ENCODE measurements around the gene EFHC1.

DNA sequence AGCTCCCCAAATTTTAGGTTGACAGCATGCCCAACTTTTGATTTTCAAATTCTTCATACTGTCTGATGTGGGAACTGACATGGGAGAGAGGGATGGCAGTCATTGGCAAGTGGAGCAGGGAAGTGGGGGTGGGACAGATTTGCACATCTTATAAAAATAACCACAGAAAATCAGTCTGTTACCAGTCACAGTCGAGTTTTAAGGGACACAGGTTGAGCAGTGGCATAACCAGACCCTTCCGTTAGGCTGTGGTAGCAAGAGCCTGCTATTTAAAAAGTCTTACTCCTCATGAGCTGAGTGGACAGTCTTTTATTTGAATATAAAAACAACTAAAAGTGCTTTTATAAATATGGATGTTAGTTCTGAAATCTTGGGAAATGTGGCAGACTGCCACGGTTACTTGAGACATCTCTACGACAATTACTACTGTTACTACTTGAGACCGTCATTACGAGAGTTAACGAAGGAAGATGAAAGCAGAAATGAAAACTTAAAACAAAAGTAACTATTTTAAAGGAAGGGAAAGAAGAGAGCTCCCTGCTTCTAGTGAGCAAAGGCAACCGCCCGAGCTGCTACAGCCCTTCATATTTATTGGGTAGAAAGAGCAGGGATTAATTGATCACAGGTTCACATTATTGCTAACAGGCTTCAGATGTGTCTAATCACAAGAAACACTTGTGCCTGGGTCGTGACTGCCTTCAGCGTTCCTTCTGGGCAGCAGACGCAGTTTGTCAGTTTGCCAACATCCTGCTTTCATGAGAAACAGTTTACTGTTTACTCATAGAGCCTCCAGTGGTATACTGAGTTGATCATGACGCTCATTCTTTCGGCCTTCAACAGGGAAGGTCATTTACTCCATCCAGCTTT, 71.3 kb downstream of the EFHC1 start:
- TF ChIP-seq, protein P1, sequence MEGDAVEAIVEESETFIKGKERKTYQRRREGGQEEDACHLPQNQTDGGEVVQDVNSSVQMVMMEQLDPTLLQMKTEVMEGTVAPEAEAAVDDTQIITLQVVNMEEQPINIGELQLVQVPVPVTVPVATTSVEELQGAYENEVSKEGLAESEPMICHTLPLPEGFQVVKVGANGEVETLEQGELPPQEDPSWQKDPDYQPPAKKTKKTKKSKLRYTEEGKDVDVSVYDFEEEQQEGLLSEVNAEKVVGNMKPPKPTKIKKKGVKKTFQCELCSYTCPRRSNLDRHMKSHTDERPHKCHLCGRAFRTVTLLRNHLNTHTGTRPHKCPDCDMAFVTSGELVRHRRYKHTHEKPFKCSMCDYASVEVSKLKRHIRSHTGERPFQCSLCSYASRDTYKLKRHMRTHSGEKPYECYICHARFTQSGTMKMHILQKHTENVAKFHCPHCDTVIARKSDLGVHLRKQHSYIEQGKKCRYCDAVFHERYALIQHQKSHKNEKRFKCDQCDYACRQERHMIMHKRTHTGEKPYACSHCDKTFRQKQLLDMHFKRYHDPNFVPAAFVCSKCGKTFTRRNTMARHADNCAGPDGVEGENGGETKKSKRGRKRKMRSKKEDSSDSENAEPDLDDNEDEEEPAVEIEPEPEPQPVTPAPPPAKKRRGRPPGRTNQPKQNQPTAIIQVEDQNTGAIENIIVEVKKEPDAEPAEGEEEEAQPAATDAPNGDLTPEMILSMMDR (IDR thresholded peaks at IDR 0.05; ENCODE audit: low read length), result no peak
- TF ChIP-seq EZH2 (optimal IDR thresholded peaks at IDR 0.05; ENCODE audit: low read depth, low read length) (no peak), EZH2phosphoT487 (IDR thresholded peaks at IDR 0.05; ENCODE audit: low read length) (no peak)
